HFF-Myc (cell line): ENCODE data around the gene RABL3.

Source experiments
- DNase-seq: peaks from one replicate; pipeline ENCODE4 v3.0.0-alpha.2; 2011; ENCODE audit warnings: low read depth; ENCODE audit errors: extremely low read depth
- H3K4me3 ChIP-seq: replicated peaks from 2 replicates; pipeline ENCODE4 v1.5.1; 2011; ENCODE audit warnings: low read depth, mild to moderate bottlenecking, control low read depth, low read length
- TF ChIP-seq, protein P1 (sequence below): IDR thresholded peaks from 2 replicates; pipeline ENCODE4 v1.5.1; 2012; ENCODE audit warnings: mild to moderate bottlenecking, low read depth, low read length, control low read depth; ENCODE audit errors: missing control alignments

Gene RABL3

DNA sequence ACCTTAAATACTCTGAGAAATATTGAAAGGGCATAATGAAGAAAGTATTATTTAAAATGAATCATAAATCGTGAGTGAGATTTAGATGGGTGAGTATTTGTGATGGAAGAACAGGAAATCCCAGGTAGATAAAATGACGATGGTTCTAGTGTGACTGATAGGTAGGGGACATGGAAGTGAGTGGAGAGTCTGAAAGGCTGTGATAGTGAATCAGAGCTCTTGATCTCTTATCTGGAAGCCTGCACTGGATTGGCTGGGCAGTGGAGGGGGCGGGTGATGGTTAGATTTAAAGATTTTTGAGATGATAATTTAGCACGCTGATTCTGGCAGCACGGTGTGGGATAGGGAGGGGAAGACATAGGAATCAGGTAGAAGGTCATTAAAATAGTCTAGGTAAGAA, 80.4 kb downstream of the RABL3 start:
- DNase-seq, result no peak
- TF ChIP-seq, protein P1, sequence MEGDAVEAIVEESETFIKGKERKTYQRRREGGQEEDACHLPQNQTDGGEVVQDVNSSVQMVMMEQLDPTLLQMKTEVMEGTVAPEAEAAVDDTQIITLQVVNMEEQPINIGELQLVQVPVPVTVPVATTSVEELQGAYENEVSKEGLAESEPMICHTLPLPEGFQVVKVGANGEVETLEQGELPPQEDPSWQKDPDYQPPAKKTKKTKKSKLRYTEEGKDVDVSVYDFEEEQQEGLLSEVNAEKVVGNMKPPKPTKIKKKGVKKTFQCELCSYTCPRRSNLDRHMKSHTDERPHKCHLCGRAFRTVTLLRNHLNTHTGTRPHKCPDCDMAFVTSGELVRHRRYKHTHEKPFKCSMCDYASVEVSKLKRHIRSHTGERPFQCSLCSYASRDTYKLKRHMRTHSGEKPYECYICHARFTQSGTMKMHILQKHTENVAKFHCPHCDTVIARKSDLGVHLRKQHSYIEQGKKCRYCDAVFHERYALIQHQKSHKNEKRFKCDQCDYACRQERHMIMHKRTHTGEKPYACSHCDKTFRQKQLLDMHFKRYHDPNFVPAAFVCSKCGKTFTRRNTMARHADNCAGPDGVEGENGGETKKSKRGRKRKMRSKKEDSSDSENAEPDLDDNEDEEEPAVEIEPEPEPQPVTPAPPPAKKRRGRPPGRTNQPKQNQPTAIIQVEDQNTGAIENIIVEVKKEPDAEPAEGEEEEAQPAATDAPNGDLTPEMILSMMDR, result no peak
- no peak overlapping the region for H3K4me3 ChIP-seq

DNA sequence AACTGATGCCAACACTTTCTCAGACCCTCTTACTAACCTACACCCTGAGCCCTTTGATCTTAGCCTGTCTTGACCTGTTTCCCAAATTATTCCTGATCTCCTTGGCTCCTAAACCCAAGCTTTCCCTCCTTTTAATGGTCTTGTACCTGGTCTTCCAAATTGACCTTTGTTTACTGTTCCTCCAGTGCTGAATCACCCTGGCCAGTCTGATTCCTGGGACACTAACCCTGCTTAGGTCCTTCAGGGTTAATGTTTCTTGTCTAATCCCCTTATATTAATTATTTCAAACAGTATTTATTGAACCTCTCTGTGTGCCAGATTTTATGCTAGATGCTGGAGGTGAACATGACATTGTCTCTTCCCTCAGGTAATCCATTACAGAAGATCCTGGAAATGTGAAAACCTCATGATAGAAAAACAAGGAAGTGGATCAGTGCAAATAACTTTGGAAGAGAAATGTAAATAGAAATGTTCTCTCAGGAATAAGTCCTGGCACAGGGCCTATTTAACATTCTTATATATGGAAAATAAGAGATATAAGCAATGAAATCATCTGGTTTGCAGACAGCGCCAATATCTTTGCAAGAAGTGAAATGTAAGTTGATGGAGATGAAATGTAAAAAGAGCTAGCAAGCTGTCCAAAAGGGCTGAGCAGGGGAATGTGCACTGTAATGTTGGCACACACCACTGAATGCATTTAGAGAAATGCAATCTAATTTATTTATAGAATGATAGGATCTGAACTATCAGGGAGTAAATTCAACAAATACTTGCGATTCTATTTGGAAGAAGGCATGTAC, 81.0 kb downstream of the RABL3 start:
- H3K4me3 ChIP-seq, result no peak overlapping the region
- TF ChIP-seq, protein P1, result no peak
- no peak for DNase-seq

DNA sequence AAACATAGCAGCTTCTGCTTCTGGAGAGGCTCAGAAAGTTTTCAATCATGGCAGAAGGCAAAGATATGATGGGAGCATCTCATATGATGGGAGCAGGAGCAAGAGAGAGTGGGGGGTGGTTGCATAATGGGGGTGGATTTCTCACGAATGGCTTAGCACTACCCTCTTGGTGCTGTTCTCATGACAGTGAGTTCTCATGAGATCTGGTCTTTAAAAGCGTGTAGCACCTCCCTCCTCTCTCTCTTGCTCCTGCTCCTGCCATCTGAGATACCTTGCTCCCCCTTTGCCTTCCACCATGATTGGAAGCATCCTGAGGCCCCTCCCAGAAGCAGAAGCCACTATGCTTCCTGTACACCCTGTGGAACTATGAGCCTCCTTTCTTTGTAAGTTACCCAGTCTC, 82.5 kb downstream of the RABL3 start:
- TF ChIP-seq, protein P1, result no peak
- no peak for DNase-seq
- H3K4me3 ChIP-seq, result no peak overlapping the region

DNA sequence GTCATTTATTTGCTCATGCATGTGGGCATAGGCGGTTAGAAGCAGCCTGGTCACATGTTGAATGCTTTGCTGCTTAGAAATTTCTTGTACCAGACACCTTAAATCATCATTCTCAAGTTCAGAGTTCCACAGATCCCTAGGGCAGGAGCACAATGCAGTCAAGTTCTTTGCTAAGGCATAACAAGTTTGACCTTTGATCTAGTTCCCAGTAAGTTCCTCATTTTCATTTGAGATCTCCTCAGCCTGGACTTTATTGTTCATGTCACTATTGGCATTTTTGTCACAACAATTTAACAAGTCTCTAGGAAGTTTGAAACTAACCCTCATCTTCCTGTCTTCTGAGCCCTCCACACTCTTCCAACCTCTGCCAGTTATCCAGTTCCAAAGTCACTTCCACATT, 83.0 kb downstream of the RABL3 start:
- TF ChIP-seq, protein P1, result no peak
- no peak for DNase-seq
- H3K4me3 ChIP-seq, result no peak overlapping the region

DNA sequence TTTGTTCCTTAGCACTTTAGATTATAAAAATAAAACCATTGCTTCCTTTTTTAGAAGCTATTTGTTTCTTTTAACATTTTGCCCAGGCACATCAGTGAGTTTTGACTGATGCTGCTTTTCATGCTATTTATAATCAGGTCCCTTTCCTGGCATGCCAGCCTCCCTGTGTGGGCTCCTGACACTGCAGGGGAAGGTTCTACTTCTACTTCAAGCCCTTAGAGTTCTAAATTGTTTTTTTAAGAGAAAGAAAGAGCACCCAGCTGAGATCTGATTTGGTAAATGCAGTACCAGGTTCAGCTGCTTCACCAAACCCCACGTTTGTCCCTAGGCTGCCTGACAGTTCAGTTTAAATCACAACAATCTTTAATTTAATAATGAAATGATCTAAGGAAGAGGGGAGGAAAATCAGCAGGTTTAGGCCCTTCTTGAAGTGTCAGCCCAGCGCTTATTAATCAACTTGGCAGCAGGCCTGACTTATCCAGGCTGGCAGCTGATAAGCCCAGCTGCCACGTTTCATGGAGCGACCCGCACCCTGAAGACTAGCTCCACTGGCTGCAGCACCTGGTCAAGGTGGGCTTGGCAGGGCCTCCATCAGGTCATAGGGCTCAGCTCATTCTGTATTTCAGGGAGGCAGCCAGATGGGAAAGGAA, 89.3 kb downstream of the RABL3 start:
- DNase-seq, result no peak
- TF ChIP-seq, protein P1, result no peak
- H3K4me3 ChIP-seq, result no peak overlapping the region

DNA sequence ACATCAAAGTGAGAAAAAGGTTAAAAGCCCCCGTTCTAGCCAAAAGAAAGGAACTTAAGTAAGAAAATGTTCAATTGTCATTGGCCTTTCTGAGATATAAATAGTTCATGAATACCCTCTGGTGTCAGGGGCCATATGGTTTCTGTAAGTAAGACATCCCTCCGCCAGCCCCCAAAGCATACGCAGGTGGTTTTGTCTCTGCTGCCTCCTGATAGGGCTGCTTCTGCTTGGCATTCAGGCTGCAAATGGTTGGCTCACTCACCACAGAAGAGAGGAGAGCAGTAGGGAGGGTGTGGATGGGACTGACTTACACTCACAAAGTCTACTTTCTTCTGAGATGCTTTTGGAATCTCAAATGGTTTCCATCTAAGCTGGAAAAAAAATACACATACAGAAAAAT, 90.0 kb downstream of the RABL3 start:
- TF ChIP-seq, protein P1, result no peak
- no peak for DNase-seq
- no peak overlapping the region for H3K4me3 ChIP-seq
